Measurements from ENCODE around the gene NDUFB10.
A peak's percentile ranks its signal among the peaks of the same experiment; 100 is the strongest.
"Not testable (repeated sequence)": the region's sequence is repeated elsewhere in the genome, so short reads cannot be mapped to it uniquely, and the experiment has no call there.

The NDUFB10 gene

DNA sequence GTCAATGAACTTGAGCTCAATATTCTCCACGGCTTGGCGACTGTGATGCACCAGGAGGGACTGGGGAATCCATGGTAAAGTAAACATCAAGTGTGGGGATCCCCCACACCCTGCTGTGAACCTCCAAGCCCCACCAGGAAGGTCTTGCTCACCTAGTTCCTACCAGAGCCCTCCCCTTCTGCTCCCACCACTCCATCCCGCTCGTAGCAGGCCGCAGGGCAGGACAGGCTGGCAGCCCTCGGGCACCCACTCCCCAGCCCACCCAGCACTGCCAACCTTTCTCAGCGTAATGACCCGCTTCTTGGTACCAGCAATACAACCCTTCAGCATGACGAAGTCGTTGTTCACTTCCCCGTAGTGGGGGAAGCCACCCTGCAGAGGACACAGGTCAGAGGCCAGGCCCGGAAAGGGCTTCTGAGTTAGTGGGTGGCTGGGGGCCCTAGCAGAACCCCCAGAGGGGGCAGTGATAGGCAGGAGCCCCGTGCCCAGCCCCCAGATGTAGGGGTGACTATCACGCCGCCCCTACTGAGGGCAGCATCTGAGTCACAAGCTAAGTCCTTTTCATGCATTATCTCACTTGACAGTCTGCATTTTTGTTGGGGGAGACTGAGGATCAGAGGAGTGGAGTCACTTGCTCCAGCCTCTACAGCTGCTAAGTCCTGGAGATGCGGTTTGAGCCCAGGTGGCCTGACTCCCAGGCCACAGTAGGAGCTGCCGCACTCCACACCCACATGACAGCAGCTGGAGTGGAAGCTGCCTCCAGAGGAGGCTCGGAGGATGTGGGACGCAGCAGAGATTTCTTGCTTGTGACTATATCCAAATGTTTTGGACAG, 13.6 kb upstream of the NDUFB10 start:
- DNase-seq (ENCODE audit: low read depth in 2 of 2, low spot score in 1 of 2): no peak

DNA sequence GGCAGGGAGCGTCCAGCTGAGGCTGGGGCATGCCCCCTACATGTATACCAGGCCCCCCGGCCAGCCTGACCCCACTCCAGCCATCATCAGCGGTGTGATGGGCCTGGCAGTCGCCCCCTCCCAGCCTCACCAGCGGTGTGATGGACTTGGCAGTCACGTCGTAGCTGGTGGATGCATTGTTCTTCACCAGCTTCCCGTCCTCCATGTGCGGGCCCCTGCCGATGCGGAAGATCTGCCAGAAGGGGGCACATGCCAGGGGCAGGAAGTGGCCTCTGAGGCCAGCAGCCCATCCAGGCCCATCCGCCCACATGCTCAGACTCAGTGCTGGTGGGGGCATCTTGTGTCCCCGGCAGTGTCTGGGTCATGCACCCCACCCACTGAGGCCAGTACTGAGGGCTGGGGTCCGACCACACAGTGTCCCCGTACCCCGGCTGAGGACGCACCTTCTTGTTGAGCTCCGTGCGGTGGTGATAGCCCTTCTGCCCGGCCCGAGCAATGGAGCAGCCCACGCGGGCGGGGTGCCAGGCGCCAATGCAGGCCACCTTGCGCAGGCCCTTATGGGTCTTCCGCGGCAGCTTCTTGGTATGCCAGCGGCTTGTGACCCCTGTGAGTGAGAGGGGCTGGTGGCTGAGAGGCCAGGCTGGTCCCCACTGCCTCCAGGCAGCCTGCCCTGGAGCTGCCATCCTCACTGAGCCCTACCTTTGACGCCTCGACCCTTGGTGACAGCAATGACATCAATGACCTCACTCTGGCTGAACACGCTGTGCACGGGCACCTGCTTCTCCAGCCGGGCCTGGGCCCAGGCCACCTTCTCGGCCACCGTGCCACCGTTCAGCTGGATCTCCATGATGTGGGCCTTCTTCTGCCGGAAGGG, 12.6 kb upstream of the NDUFB10 start:
- no peak for DNase-seq (ENCODE audit: low read depth in 2 of 2, low spot score in 1 of 2)

DNA sequence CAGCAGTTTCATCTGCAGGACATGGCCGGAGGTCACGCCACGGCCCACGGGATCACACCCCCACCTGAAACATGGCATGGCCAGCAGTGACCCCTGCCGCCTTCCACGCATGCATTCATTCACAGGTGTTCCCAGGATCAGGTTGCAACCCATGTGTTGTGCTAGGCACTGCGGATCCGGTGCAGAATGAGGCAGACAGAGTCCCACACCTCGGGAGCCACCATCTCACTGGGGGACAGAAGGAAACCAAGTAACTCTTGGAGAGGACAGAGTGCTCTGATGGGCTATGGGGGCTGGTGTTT, 12.0 kb upstream of the NDUFB10 start:
- DNase-seq (ENCODE audit: low read depth in 2 of 2, low spot score in 1 of 2): no peak

DNA sequence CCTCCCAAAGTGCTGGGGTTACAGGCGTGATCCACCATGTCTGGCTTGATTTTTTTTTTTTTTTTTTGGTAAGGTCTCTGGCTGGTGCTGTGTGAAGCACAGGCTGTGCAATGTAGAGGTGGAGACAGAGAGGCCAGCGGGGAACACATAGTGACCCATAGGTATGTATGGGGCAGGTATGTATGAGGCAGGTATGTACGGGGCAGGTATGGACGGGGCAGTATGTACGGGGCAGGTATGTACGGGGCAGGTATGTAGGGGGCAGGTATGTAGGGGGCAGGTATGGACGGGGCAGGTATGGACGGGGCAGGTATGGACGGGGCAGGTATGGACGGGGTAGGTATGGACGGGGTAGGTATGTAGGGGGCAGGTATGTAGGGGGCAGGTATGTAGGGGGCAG, 9.8 kb upstream of the NDUFB10 start:
- no peak for DNase-seq (ENCODE audit: low read depth in 2 of 2, low spot score in 1 of 2)

DNA sequence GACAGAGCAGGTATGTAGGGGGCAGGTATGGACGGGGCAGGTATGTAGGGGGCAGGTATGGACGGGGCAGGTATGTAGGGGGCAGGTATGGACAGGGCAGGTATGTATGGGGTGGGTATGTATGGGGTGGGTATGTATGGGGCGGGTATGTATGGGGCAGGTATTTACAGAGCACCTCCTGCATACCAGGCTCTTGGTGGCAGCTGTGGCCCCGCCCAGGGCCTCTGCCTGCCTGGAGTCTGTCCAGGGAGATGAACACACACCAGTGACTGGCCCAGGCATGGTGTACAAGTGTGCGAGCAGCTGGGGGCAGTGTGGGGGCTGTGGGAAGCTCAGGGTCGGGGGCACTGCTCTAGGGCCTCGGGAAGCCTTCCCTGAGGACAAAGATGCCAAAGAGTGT, 9.3 kb upstream of the NDUFB10 start:
- DNase-seq (ENCODE audit: low read depth in 2 of 2, low spot score in 1 of 2): no peak

DNA sequence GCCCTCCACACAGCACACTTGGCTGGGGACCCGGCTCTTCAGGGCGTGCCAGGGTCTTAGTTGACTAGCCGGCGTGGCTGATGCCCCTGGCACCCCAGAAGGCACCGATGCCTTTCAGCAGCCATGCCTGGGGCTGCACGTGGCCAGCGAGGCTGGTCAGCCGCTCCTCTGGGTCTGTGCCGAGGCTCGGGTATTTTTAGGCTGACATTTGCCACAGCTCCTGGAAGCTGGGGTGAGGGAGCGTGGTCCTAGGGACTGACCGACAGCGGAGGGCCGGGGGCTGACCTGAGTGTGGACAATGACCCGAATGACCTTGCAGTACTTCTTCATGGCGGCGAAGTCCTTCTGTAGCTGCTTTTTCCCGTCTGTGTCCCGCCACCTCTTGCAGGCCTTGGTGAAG, 8.8 kb upstream of the NDUFB10 start:
- DNase-seq (ENCODE audit: low read depth in 2 of 2, low spot score in 1 of 2): no peak

DNA sequence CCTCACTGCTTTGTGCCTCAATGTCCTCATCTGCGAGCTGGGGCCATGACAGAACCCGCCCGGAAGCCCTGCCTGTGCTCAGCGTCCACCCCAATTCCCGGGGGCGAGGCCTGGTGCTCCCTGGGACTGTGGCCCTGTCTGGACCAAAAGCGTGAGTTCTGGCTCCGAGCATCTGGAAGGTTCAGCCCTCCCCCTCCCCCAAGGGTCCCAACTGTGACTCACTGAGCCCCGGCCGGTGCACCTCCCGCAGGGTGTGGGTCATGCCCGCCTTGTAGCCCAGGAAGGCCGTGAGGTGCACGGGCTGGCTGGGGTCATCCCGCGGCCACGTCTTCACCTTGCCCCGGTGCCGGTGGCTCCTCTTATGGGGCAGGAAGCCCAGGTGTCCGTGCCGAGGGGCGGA, 5.6 kb upstream of the NDUFB10 start:
- no peak for DNase-seq (ENCODE audit: low read depth in 2 of 2, low spot score in 1 of 2)

DNA sequence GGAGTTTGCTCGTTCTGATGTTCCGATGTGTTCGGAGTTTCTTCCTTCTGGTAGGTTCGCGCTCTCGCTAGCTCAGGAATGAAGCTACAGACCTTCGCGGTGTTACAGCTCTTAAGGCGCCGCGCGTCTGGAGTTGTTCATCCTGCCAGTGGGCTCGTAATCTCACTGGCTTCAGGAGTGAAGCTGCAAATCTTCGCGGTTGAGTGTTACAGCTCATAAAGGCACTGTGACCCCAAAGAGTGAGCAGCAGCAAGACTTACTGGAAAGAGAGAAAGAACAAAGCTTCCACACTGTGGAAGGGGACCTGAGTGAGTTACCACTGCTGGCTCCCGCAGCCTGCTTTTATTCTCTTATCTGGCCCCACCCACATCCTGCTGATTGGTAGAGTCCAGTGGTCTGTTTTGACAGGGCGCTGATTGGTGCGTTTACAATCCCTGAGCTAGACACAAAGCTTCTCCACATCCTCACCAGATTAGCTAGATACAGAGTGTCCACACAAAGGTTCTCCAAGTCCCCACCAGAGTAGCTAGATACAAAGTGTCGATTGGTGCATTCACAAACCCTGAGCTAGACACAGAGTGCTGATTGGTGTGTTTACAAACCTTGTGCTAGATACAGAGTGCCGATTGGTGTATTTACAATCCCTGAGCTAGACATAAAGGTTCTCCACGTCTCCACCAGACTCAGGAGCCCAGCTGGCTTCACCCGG, 1.8 kb upstream of the NDUFB10 start:
- DNase-seq (ENCODE audit: low read depth in 2 of 2, low spot score in 1 of 2): not testable (repeated sequence)

DNA sequence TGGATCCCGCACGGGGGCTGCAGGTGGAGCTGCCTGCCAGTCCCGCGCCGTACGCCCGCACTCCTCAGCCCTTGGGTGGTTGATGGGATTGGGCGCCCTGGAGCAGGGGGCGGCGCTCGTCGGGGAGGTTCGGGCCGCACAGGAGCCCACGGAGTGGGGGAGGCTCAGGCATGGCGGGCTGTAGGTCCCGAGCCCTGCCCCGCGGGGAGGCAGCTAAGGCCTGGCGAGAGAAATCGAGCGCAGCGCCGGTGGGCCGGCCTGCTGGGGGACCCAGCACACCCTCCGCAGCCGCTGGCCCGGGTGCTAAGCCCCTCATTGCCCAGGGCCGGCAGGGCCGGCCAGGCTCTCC, 1.2 kb upstream of the NDUFB10 start:
- not testable (repeated sequence) for DNase-seq (ENCODE audit: low read depth in 2 of 2, low spot score in 1 of 2)

DNA sequence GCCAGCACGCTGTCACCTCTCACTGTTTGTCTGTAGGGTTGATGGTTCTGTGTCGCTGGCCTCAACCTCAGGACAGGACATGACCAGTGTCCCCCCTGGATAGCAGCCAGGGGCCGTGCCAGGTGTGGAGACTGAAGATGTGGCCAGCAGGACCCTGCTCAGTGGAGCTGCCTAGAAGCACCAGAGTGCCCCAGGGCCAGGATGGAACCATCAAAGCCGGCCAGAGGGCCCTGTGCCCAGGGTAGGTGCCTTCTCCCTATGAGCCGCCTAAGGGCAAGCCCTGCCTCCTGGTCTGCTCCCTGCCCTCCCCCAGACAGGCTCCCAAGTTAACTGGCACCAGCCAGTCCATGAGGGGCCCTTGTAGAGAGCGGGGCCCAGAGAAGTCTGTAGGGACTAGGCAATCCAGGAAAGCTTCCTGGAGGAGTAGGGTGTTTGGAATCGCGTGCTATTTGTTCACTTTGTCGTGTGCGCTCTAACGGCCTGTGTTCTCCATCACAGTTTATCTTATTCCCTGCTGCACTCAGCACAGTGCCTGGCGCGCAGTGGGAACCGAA, 546 bp upstream of the NDUFB10 start:
- no peak for DNase-seq (ENCODE audit: low read depth in 2 of 2, low spot score in 1 of 2)

DNA sequence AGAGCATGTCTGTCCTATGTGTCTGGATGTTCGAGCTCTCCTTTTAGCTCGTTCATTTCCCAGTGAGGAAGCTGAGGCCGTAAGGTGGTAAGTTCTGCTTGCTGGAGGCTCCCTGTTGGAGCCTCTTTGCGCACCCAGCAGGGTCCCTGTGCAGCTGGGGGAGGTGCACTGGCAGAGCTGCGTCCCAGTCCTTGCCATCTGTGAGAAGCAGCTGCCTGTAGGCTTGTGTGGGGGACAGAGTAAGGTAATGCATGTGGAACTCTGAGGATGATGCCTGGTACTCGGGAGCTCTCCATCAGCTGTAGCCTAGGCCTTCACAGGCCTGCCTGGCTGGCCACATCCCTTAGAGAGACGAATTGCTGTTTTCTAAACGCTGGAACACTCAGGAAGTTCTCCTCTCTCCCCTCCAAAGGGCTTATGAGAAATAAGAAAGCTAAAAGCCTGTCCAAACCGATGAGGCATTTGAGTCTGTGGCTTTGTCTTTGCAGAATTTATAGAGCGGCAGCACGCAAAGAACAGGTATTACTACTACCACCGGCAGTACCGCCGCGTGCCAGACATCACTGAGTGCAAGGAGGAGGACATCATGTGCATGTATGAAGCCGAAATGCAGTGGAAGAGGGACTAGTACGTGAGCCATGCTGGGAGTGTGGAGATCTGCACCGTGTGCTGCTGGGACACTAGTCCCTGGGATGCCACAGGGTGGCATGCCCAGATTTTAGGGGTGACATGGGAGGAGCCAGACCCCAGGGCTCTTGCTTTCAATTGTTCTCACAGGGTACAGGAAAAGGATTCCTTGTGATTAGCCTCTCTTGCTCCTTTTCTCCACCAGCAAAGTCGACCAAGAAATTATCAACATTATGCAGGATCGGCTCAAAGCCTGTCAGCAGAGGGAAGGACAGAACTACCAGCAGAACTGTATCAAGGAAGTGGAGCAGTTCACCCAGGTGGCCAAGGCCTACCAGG, 1.6 kb downstream of the NDUFB10 start:
- DNase-seq (ENCODE audit: low read depth in 2 of 2, low spot score in 1 of 2): no peak

DNA sequence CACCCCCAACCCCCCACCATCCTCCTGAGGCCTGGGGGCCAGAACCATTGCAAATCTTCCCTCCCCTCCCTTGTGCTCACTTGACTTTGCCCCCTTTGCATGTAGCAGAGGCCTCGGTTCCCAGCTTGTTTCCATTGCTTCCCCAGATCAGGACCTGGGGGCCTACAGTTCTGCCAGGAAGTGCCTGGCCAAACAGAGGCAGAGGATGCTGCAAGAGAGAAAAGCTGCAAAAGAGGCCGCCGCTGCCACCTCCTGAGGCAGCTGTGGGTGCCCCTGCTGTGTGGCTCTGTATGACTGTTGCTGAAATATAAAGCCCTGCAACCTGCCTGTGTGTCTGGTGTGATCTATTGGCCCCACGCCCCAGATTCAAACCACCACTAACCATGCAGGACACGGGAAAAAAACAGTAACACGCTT, 2.3 kb downstream of the NDUFB10 start:
- no peak for DNase-seq (ENCODE audit: low read depth in 2 of 2, low spot score in 1 of 2)

DNA sequence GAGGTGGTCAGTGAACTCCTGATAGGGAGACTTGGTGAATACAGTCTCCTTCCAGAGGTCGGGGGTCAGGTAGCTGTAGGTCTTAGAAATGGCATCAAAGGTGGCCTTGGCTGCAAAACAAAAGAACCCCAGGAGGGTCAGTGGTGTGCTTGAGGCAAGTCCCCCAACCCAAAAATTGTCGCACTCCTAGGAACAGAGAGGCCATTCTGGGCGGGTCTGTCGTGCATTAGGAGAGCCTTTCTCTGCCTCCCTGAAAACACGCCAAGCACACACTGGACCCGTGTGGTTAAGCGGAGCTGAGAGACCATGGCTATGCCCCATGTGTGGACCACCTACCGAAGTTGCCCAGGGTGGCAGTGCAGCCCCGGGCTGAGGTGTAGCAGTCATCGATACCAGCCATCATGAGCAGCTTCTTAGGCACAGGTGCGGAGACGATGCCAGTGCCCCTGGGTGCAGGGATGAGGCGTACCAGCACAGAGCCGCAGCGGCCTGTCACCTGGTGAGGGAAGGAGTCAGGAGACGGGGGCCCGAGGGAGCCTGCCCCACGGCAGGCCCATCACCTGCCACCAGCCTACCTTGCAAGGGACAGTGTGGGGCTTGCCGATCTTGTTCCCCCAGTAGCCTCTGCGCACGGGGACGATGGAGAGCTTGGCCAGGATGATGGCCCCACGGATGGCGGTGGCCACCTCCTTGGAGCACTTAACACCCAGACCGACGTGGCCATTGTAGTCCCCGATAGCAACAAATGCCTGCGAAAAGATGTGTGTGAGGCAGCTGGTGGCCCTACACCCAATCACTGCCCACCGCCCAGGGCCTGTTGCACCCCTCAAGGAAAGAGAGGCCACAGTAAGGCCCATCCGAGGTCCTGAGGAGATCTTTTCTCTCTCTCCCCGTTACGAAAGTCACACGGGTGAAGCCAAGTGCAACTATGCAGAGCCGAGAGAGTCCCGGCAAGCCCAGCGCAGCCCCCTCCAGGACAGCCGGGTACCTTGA, 3.1 kb downstream of the NDUFB10 start:
- DNase-seq (ENCODE audit: low read depth in 2 of 2, low spot score in 1 of 2): not testable (repeated sequence)

DNA sequence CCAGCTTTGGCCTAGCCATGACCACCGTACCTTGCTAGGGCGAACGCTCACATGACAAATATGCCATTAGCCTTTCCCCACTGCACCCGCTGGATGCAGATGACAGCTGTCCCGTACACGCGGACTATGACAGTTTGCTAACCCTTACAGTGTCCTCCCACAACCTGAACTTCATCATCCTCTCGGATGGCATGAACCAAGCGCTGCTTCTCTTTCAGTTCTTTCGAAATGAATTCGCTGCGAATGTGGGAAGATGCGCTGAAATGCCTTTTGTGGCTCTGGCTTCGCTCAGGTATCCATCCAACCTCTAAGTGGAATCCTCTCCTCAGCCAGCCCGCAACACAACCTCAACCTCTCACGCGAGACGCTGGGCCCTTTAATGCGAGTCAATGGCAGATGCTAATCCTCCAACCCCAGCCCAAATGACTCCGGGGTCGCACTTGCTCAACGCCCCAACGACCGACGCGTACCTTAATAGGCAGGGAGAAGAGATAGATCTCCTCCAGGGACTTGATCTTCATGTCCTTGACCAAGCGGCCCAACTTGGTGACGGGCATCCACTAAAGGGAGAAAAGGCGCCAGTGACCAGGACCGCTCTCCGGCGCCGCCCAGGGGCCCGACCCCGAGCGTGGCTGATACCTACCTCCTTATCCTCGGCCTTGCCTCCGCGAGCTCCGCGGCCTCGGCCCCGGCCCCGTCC, 4.6 kb downstream of the NDUFB10 start:
- peak in 1 of 2 donors; percentile 16 for DNase-seq (ENCODE audit: low read depth in 2 of 2, low spot score in 1 of 2)

DNA sequence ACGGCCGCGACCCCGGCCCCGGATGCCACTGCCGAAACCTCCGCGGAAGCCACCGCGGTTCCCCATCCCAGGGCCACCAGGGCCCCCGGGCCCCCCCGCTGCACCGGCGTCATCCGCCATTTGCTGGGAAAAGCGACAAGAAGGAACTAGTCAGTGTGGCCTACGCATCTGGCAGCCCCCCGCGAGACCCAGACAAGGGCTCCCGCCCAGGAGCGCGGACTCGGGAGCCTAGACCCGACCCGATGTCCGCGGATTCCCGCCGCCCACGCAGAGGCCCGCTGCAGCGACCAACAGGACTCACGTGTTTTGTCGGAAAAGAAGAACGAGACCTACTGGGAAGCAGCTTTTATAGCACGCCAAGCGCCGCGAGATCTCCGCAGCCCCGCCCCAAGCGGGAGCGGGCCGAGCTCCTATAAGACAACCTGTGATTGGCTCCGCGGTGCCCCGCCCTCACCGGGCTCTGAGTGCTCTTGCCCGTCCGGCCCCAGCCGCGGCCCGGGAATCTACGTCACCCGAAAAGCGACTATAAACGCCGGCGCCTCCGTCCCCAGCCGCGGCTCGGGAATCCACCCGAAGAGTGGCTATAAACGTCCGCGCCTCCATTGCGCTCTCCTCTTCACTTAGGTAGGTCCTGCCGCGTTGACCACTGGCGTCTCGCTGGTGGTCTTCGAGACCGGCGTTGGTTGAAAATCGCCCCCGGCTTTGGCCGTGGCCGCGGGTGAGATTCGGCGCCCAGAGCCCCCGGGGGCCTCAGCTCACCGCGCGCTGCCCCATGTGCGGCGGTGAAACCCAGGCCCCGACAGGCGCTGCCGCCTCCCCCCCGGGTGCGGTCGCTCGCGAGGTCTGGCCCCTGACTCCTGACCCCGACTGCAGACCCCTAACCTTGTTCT, 5.4 kb downstream of the NDUFB10 start, which contains the start of gene RPS2:
TSS of gene RPS2 (minus strand) at position 321 of the 890 bp plus-strand sequence. CDS start at position 120, 201 bp downstream.
- DNase-seq (ENCODE audit: low read depth in 2 of 2, low spot score in 1 of 2): peak; percentile 92 to 95

DNA sequence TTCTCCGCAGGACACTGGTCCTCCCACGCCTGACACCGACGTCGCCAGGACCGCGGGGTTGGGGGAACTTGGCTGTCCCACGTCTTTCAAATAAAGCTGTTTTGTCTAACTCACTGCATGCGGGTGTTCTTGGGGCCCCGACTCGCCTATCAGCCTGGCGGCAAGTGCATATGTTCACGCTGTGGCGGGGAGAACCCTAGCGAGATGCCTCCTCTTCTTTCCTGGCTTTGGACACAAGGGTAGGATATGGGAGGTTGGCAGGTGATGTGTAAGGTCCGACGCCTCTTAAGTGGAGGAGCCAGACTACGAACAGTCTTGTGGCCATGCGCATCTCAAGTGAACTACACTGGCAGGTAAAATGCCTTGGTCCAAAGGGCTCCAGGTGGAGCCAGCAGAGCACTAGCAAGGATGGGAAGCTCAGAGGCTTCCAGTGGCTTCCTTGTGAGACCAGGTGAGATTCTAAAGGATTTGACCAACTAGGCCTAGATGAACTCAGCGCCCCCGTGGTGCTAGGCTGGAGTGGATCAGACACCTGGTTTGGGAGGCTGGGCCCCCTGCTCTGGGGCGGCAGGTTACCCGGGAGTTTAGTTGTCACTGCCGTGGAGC, 6.2 kb downstream of the NDUFB10 start:
- no peak for DNase-seq (ENCODE audit: low read depth in 2 of 2, low spot score in 1 of 2)

DNA sequence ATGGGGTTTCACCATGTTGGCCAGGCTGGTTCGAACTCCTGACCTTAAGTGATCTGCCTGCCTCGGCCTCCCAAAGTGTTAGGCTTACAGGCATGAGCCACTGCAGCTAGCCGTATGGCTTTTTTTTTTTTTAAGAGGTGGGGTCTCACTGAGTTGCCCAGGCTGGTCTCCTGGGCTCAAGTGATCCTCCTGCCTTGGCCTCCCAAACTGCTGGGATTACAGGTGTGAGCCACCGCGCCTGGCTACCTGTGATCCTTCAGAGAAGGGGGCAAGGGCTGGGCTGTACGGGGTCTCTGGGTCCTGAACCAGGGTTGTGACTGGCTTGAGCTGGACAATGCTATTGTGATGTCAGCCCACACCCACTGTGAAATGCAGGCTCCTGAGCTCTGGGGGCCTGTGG, 7.1 kb downstream of the NDUFB10 start, which contains the start of gene RNF151:
TSS of gene RNF151 (plus strand) at position 397 of the 400 bp plus-strand sequence. CDS start 26 bp downstream, outside the sequence.
- DNase-seq (ENCODE audit: low read depth in 2 of 2, low spot score in 1 of 2): no peak

Data from stimulated activated CD8-positive, alpha-beta memory T cell treated with anti-CD3 and anti-CD28 coated beads, Interleukin-4, amount 100 ng/mL, for 1 hour (primary cell).